Inflammatory macrophage (primary cell): ENCODE measurements around the gene ULK1.

Experiments
- DNase-seq, 2 donors: peaks; one replicate each; pipeline ENCODE4 v3.0.0-alpha.2; 2020 to 2022

The ULK1 gene

DNA sequence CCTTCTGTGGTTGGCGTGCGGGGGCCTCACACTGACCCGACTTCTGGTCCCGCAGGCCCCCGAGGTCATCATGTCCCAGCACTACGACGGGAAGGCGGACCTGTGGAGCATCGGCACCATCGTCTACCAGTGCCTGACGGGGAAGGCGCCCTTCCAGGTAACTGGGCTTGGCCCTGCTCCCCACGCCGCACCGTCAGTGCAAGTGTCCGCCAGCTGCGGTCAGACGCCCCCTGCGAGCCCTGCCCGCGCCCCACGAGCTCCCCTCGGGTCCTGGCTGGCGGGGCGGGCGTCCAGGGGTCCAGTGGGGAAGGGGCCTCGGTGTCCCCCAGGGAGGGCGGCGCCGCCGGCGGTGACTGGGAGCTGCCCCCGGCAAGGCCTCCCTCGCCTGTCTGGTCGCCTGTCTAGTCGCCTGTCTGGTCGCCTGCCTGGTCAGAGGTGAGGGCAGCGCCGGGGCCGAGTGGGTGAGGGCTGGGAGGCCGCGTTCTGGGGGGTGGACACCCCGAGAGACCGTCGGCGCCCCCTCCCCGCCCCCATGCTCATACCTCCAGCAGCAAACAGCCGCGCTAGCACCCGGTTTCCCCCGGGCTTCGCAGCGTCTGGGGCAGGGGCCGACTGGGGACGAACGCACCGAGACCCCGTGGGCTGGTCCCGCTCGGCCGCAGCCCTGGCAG, 14.8 kb downstream of the ULK1 start:
- DNase-seq: no peak

GRCh38 chr12:131909752-131910219, 15.4 kb downstream of the ULK1 start:
- DNase-seq: no peak

DNA sequence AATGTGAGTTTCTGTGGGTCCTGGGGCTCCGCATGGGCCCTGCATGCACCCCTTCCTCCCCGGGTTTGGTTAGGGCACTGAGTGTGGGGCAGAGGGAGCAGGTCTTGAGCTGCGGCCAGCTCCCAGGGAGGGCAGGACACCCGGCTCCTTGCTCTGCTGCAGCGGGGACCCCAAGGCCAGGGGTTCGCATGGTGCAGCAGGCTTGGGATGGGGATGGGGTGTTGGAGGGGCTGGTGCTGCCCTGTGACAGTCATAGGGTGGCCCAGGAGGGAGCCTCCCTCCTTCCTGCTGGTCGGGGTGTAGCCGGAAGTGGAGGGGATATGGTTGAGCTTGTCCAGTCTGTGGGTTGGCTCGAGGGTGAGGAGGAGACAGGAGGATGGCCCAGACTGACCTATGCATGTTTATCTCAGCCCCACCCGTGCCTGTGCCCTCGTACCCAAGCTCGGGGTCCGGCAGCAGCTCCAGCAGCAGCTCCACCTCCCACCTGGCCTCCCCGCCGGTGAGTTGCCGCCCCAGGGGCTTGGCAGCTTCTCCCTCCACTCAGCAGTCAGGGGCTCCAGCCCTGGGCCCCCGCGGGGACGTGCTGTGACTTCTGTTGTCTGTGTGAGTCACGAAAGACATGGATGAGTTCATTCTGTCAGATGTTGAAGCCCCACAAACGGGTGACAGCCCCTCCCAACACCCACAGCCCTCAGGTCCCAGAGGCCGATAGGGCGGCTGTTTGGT, 16.0 kb downstream of the ULK1 start:
- no peak for DNase-seq

DNA sequence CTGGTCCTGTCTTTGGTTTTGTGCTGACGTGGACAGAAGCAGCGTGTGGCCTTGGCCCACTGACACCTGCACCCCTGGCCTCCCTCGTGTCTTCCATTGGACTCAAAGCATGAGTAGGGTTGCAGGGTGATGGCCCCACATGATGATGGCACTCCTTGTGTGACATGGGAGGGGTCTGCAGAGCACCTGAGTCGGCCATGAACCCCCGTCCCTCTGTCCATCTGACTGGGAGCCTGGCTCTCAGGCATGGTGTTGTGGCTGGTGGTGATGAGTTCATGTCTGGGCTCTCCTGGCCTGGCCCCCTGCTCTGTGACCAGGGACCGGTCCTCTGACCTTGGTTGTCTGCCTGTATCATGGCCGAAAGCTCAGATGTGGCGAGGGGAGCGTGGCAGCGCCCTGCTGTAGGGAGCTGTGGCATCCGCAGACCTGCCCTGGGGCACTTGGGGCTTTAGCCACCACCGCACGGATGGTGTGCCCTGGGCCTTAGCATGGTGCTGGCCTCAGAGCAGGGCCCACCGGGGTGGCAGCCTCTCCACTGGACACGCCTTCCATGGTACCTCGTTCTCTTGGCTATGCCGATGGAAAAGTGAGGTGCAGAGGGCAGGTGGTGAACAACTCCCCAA, 16.7 kb downstream of the ULK1 start:
- no peak for DNase-seq

DNA sequence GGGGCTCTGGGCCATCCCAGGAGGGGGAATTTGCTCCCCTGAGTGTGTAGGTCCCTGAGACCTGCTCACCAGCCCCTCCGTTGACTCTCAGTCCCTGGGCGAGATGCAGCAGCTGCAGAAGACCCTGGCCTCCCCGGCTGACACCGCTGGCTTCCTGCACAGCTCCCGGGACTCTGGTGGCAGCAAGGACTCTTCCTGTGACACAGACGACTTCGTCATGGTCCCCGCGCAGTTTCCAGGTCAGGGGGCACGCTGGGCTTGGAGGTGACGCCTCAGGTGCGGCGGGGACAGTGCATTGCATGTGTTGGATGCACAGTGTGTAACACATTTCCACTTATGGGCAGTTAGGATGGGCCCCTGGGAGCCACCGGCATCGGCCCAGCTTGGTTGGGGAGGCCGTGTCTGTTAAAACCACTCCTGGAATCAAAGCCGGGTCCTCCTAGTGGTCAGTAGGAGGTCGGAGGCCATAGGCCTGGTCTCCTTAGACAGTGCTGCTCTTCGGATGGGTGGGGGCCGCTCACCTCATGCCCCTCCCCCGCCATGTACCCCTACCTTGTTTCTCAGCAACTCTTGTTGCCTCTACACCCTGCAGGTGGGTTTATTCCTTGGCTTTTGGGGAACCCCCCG, 17.5 kb downstream of the ULK1 start:
- no peak for DNase-seq

DNA sequence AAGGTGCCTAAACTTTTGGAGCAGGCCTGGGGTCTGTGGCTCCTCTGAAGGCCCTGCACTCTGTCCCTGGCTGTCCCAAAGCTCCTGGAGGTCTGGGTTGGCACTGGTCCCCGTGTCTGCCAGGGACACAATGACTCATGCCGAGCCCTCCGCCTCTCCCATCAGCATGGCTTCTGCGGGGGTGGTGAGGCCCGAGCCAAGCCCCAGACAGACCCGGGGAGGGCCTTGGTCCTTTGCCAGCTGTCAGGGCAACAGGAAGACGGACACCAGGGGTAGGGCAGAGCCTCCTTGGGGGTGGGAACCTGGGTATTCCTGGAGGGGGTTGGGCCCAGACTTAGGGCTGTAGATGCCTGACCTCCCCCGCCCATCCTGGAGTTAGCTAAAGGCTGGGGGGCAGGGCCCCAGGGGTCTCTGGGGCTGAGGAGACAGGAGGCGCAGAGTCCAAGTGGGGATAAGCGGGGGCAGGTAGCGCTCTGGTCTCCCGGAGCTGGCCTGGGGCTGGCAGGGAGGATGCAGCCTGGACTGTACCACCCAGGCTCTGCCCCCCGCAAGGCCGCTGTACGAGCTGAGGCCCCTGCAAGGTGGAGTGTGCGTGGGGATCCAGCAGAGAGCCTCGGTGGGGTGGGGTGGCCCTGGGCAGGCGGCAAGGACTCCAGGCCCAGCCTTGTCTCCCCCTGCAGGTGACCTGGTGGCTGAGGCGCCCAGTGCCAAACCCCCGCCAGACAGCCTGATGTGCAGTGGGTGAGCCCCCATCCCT, 18.3 kb downstream of the ULK1 start:
- DNase-seq: no peak

- no peak for DNase-seq
Observed at GRCh38 chr12:131913666-131914065, 19.2 kb downstream of the ULK1 start.

DNA sequence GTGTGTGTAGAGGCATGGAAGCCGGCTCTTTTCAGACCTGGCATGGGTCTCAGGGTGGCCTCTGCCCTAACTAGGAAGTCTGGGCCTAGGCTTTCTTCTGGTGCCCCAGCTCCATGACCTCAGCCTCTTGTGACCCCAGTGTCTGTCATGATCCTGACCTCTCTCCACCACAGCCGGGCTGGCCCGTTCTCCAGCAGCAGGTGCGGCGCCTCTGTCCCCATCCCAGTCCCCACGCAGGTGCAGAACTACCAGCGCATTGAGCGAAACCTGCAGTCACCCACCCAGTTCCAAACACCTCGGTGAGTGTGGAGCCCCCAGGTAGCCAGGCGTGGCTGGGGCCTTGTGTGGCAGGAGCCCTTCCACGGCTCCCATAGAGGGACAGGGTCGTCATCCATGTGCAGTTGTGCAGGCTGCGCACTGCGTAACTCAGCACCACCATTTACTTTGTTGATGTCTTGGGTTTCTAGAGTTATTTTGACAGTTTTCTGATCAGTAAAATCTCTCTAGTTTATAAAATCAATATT, 19.8 kb downstream of the ULK1 start:
- no peak for DNase-seq

DNA sequence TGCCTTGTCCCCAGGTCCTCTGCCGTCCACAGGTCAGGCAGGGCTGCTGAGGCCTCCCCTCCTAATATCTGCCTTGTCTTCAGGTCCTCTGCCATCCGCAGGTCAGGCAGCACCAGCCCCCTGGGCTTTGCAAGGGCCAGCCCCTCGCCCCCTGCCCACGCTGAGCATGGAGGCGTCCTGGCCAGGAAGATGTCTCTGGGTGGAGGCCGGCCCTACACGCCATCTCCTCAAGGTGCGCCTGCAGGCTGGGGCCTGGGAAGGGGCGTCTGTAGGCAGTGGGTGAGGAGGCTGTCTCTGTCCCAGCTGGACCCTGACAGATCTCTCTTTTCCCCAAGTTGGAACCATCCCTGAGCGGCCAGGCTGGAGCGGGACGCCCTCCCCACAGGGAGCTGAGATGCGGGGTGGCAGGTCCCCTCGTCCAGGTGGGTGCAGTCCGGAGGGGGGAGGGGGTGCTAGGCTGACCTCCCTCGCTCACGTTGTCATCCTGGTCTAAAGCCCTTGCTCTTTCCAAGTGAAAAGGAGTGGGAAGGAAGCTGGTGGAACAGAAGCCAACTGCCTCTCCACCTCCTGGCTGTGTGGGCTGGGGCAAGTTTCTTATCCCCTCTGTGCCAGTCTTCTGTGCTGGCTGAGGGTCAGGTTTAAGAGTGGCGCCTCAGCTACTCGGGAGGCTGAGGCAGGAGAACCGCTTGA, 20.7 kb downstream of the ULK1 start:
- DNase-seq: no peak

- DNase-seq: no peak
Observed at GRCh38 chr12:131915823-131916222, 21.4 kb downstream of the ULK1 start.

DNA sequence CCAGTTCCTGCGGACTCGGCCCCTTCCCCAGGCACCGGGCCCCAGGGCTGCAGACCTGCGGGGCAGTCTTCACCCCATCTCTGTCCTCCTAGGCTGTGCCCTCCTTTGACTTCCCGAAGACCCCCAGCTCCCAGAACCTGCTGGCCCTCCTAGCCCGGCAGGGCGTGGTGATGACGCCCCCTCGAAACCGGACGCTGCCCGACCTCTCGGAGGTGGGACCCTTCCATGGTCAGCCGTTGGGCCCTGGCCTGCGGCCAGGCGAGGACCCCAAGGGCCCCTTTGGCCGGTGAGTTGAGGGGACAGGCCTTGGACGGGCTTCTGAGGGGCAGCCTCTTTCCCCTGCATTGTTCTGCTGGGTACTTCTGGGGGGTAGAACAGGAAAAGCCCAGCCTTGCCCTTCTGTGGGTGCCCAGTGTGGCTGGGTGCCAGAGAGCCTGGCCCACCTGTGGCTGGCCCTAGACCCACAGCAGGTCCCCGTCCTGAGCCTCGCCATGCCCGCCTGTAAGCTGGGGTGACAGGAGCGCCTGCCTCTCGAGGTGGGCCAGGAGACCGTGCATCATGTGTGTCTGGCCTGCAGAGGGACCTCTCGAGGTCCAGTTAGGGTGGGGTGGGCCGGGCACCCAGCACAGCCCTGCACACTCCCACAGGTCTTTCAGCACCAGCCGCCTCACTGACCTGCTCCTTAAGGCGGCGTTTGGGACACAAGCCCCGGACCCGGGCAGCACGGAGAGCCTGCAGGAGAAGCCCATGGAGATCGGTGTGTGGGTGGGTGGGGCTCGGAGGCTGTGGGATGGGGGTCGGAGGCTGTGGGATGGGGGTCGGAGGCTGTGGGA, 22.1 kb downstream of the ULK1 start:
- no peak for DNase-seq

DNA sequence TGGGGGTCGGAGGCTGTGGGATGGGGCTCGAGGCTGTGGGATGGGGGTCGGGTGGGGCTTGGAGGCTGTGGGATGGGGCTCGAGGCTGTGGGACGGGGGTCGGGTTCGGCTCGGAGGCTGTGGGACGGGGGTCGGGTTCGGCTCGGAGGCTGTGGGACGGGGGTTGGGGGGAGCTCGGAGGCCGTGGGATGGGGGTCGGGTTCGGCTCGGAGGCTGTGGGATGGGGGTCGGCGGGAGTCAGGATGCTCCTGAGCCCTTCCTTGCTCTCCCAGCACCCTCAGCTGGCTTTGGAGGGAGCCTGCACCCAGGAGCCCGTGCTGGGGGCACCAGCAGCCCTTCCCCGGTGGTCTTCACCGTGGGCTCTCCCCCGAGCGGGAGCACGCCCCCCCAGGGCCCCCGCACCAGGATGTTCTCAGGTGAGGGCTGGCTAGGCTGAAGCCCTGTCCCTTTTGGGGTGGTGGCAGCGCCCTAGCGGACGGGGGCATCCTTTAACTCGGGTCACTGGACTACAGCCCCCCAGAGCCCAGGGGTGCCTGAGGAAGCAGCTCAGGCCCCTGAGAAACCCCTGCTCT, 22.8 kb downstream of the ULK1 start:
- DNase-seq: no peak

- DNase-seq: no peak
Observed at GRCh38 chr12:131917711-131918306, 23.4 kb downstream of the ULK1 start.

- DNase-seq: no peak
Observed at GRCh38 chr12:131918311-131919050, 24.1 kb downstream of the ULK1 start.

DNA sequence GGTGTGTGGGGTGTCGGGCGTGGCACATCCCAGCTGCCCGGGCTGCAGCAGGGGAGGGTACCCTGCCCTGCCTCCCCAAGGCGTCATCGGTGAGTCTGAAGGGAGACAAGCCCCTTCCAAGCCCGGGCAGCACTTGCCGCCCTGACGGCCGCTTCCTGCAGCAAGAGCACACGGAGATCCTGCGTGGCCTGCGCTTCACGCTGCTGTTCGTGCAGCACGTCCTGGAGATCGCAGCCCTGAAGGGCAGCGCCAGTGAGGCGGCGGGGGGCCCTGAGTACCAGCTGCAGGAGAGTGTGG, 24.6 kb downstream of the ULK1 start:
- DNase-seq: no peak

DNA sequence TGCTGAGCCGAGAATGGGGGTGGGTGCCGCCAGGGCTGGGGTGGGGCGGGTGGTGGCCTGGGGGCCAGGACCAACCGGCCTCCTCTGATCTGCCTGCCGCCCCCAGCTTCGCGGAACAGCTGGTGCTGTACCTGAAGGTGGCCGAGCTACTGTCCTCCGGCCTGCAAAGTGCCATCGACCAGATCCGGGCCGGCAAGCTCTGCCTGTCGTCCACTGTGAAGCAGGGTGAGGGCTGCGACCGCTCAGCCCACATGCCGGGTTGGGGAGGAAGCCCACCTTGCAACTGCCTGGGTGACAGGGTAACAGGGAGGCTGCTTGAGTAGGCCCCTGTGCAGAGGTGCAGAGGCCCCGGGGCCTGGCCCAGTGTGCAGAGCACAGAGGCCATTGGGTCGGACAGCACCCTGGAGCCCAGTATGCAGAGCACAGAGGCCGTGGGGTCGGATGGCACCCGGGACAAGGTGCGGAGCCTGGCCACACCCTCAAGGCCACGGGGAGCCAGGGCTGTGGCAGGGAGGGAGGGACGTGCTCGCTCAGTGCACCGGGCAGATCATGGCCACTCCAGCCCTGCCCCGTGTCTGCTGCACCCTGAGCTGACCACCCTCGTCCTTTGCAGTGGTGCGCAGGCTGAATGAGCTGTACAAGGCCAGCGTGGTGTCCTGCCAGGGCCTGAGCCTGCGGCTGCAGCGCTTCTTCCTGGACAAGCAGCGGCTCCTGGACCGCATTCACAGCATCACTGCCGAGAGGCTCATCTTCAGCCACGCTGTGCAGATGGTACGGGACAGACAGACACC, 25.1 kb downstream of the ULK1 start:
- no peak for DNase-seq

- DNase-seq: no peak
Observed at GRCh38 chr12:131920157-131920508, 25.7 kb downstream of the ULK1 start.

DNA sequence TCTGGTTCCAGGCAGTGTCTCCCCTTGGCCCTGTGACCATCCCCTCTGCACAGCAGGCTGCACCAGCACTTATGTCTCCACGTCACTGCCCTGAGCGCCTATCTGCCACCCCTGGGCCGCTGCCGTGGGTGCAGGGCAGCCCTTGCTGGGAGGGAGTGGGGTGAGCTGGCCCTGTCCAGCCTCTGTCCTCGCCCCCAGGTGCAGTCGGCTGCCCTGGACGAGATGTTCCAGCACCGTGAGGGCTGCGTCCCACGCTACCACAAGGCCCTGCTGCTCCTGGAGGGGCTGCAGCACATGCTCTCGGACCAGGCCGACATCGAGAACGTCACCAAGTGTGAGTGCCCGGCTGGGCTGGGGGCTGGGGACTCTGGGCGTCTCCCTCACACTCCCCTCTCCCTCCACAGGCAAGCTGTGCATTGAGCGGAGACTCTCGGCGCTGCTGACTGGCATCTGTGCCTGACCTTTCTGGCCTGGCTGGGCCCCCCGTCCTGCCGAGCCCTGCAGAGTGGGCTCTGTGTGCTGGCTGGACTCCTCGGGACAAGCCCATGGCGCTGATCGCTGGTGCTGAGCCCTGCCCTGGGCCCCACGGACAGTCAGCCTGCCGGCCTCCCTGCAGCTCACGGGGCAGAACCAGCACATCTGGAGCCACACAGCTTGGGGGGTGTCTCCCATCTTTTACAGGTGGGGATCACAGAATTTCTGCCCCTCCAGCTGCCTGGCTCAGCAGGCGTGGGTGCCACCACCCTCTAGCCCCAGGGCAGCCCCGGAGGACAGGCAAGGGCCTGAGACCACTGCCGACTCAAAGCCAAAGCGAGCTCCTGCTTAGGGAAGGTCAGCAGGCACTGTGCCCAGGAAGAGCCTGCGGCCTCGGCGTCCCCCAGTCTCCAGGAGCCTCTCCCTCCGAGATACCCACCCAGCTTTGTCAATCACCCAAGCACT, 26.7 kb downstream of the ULK1 start:
- DNase-seq: no peak
